HUES64 (cell line): Measurements from ENCODE around the gene PHAF1. TPM values are rescaled to one million over a fixed set of nuclear protein-coding genes. Genes with fewer than 3 reads are reported as not detected.

Experiments
- H3K27ac ChIP-seq: 2 replicates; pipeline ENCODE4 v1.7.0; 2013; ENCODE audit warnings: low read depth, low read length, inconsistent platforms
- H3K27me3 ChIP-seq: 2 replicates; pipeline ENCODE4 v1.6.1; 2013; ENCODE audit warnings: mild to moderate bottlenecking, low read length; ENCODE audit not compliant: insufficient read depth
- H3K36me3 ChIP-seq: 2 replicates; pipeline ENCODE4 v1.6.1; 2013; ENCODE audit warnings: mild to moderate bottlenecking, low read length; ENCODE audit not compliant: insufficient read depth
- H3K4me1 ChIP-seq: 2 replicates; pipeline ENCODE4 v1.6.1; 2013; ENCODE audit warnings: mild to moderate bottlenecking, low read length, moderate library complexity; ENCODE audit not compliant: insufficient read depth
- H3K4me3 ChIP-seq: 2 replicates; pipeline ENCODE4 v1.5.1; 2013; ENCODE audit warnings: mild to moderate bottlenecking, low read length, moderate library complexity
- H3K9ac ChIP-seq: 2 replicates; pipeline ENCODE4 v1.6.1; 2013; ENCODE audit warnings: mild to moderate bottlenecking, low read depth, low read length
- H3K9me3 ChIP-seq: 2 replicates; pipeline ENCODE4 v1.6.1; 2013; ENCODE audit warnings: low read depth, low read length; ENCODE audit not compliant: insufficient read depth
- WGBS: fragments of 150-250, 120-280 bp; methylation state at CpG from one replicate; pipeline ENCODE4 v1.1.7; 2013; ENCODE audit warnings: missing lambda C conversion rate; 5-methylcytosine and 5-hydroxymethylcytosine counted together
- polyA plus RNA-seq, 2 experiments: library from polyadenylated mRNA; stranded (reverse); fragments of 50-300 nt; gene quantifications; one replicate each; pipeline ENCODE4 v1.2.3, GENCODE V29; 2013

The PHAF1 gene
- polyA plus RNA-seq (2013, experiment 1 of 2): 16.7 TPM
- polyA plus RNA-seq (2013, experiment 2 of 2): 14.8 TPM

DNA sequence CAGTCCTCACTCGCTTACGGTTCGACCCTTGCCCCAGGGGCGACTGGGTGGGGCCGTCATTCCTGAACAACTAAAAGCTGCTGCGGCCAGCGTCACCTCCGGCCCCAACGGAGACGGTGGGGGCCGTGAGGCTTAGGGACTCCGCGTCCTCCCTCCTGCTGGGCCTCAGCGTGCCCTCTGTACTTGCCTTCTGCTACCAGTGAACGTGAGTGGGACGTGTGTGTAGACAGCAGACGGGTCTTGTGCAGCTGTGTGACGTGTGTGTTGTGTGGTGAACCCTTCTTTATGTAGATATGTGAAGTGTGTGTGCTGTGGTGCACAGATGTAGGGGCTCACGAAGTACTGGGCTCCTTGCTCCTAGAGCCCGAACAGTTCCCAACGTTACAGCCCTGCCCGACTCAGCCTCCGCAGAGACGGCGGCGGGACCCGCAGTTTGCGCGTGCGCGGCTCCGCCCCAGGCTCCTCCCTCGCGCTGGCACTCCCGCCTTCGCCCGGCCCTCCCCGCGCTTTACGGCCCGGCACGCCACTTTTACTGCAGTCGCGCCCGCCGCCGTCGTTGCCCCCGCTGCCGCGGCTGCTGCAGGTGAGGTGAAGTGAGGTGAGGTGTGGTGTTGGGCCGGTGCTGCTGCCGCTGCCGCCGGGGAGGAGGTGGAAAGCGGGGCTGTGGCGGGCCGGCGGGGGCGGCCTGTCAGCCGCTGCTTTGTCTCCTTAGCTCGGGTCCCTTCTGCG is at the start of gene PHAF1:
TSS of gene PHAF1 (plus strand) at position 535 of the 729 bp plus-strand sequence. CDS start 235 bp downstream, outside the sequence.
- Histone ChIP-seq H3K27me3 (no peaks in the 10 kb centered on the region), H3K27ac (peak within 1 kb of the TSS; percentile 57), H3K4me3 (peak within 1 kb of the TSS; percentile 87), H3K9ac (peak within 1 kb of the TSS; percentile 66), H3K9me3 (no peaks in the 10 kb centered on the region), H3K36me3 (no peaks in the 10 kb centered on the region), H3K4me1 (no peaks in the 10 kb centered on the region)
- 1% methylated on average over 63 of the region's 63 CpGs for WGBS

DNA sequence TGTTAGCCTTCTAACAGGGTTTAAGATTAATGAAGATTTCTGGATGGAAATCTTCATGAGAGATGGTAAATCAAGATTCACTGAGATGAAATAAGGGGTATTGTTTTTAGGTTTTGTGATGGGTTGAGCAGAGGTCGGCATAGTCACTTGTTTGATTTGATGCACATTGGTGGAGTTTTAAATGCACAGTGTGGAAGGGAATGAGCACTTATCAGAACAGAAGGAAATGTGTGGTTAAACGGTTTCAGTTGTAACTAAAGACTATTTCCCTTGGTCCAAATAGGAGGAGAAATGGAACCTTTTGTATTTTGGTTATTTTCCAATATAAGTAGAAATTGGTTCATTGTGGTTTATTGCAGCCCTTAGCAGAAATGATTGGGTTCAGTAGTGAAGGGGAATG is 46.7 kb upstream of the PHAF1 start:
- no peak overlapping the region for H3K9ac ChIP-seq
- 93% methylated on average over 2 of the region's 2 CpGs for WGBS
- no peak overlapping the region for H3K4me3 ChIP-seq
- peaks cover 7% of the 10 kb centered on the region for H3K36me3 ChIP-seq
- no peaks in the 10 kb centered on the region for H3K4me1 ChIP-seq
- no peaks in the 10 kb centered on the region for H3K9me3 ChIP-seq
- H3K27me3 ChIP-seq: no peaks in the 10 kb centered on the region
- H3K27ac ChIP-seq: no peak overlapping the region

- Histone ChIP-seq H3K9me3 (no peaks in the 10 kb centered on the region), H3K4me3 (no peak overlapping the region), H3K4me1 (no peaks in the 10 kb centered on the region), H3K9ac (no peak overlapping the region), H3K27ac (no peak overlapping the region), H3K36me3 (peaks cover 35% of the 10 kb centered on the region), H3K27me3 (no peaks in the 10 kb centered on the region)
- WGBS: 92% methylated on average over 2 of the region's 2 CpGs
Observed at GRCh38 chr16:67068212-67068753, 41.5 kb upstream of the PHAF1 start.

- H3K27ac ChIP-seq: no peak overlapping the region
- 98% methylated on average over 4 of the region's 4 CpGs for WGBS
- peaks cover 47% of the 10 kb centered on the region for H3K36me3 ChIP-seq
- H3K4me3 ChIP-seq: no peak overlapping the region
- H3K27me3 ChIP-seq: no peaks in the 10 kb centered on the region
- H3K9me3 ChIP-seq: no peaks in the 10 kb centered on the region
- H3K4me1 ChIP-seq: no peaks in the 10 kb centered on the region
- no peak overlapping the region for H3K9ac ChIP-seq
Observed at GRCh38 chr16:67071476-67072048, 38.2 kb upstream of the PHAF1 start.

DNA sequence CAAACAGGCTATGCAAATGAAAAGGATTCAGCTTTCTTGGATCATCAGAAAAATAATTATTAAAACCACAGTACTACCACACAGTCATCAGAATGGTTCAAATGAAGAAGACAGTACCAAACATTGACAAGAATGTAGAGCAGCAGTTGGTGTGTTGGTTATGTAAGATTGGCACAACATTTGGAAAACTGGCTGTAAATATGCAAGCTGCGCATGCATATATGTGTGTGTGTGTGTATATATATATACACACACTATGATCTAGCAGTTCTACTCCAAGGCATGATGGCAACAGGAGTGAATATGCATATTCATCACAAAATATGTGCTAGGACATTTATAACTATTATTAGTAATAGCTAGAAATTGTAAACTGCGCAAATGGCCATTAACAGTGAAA is 34.4 kb upstream of the PHAF1 start:
- WGBS: 100% methylated on average over 1 of the region's 2 CpGs

GRCh38 chr16:67077871-67078270 is 31.9 kb upstream of the PHAF1 start:
- Histone ChIP-seq H3K4me3 (no peak overlapping the region), H3K27me3 (no peaks in the 10 kb centered on the region), H3K36me3 (peaks cover 30% of the 10 kb centered on the region; the same call in 1 of the 2 replicates), H3K9ac (no peak overlapping the region), H3K4me1 (no peaks in the 10 kb centered on the region), H3K9me3 (no peaks in the 10 kb centered on the region), H3K27ac (no peak overlapping the region)
- WGBS: 93% methylated on average over 4 of the region's 4 CpGs

More for the DNA sequence above, 34.4 kb upstream of the PHAF1 start:
- no peak overlapping the region for H3K9ac ChIP-seq
- H3K27ac ChIP-seq: no peak overlapping the region
- no peaks in the 10 kb centered on the region for H3K4me1 ChIP-seq
- H3K36me3 ChIP-seq: peaks cover 28% of the 10 kb centered on the region; the same call in 1 of the 2 replicates
- no peaks in the 10 kb centered on the region for H3K27me3 ChIP-seq
- no peaks in the 10 kb centered on the region for H3K9me3 ChIP-seq
- no peak overlapping the region for H3K4me3 ChIP-seq

DNA sequence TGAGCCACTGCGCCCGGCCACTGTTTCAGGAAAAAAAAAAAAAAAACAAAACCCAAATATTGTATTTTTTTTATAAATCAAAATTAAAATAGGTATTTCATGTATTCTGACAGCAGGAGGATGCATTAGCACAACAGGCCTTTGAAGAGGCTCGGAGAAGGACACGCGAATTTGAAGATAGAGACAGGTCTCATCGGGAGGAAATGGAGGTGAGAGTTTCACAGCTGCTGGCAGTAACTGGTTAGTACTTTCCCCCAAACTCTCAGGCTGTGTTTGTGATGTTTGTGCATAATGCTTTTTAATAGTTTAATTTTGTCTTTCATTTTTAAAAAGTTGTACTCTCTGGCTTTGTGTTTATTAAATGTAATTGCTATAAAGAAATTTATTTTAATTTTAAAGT is 27.6 kb upstream of the PHAF1 start:
- whole genome bisulfite sequencing: 96% methylated on average over 4 of the region's 6 CpGs
- Histone ChIP-seq H3K36me3 (peaks cover 22% of the 10 kb centered on the region; the same call in 1 of the 2 replicates), H3K4me1 (no peaks in the 10 kb centered on the region), H3K4me3 (no peak overlapping the region), H3K27ac (no peak overlapping the region), H3K27me3 (no peaks in the 10 kb centered on the region), H3K9ac (no peak overlapping the region), H3K9me3 (no peaks in the 10 kb centered on the region)

- H3K9me3 ChIP-seq: no peaks in the 10 kb centered on the region
- H3K9ac ChIP-seq: no peak overlapping the region
- peaks cover 18% of the 10 kb centered on the region; the same call in 1 of the 2 replicates for H3K36me3 ChIP-seq
- no peak overlapping the region for H3K27ac ChIP-seq
- 100% methylated on average over 1 of the region's 1 CpG for WGBS
- no peaks in the 10 kb centered on the region for H3K4me1 ChIP-seq
- H3K4me3 ChIP-seq: no peak overlapping the region
- no peaks in the 10 kb centered on the region for H3K27me3 ChIP-seq
Observed at GRCh38 chr16:67082891-67083290, 26.9 kb upstream of the PHAF1 start.

DNA sequence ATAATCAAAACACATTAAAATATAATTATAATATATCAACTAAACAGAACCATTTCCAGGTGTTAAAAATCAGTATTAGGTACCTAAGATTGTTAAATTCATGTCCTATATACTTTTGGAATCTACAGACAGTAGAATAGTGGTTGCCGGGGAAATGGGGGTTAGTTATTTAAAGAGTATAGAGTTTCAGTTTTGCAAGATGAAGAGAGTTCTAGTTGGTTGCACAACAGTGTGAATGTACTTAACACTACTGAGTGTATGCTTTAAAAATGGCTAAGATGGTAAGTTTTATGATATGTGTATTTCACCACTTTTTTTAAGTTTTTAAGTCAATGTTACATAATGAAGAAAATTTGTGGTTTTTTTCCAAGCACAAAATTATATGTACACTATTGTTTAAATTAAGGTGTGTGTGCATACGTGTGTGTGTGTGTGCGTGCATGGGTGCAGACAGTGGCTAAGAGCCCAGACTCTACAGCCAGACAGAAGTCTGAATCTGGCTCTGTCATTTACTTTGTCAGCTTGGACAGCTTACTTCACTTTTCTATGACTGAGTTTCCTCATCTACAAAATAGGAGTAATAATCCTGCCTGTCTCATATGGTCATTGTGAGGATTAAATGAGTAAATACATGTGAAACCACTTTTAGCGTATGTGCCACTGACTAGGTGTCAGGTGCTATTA is 25.3 kb upstream of the PHAF1 start:
- peaks cover 17% of the 10 kb centered on the region; the same call in 1 of the 2 replicates for H3K36me3 ChIP-seq
- H3K4me3 ChIP-seq: no peak overlapping the region
- no peaks in the 10 kb centered on the region; the same call in 1 of the 2 replicates for H3K4me1 ChIP-seq
- H3K9ac ChIP-seq: no peak overlapping the region
- no peak overlapping the region for H3K27ac ChIP-seq
- WGBS: 97% methylated on average over 4 of the region's 4 CpGs
- no peaks in the 10 kb centered on the region for H3K27me3 ChIP-seq
- H3K9me3 ChIP-seq: no peaks in the 10 kb centered on the region

DNA sequence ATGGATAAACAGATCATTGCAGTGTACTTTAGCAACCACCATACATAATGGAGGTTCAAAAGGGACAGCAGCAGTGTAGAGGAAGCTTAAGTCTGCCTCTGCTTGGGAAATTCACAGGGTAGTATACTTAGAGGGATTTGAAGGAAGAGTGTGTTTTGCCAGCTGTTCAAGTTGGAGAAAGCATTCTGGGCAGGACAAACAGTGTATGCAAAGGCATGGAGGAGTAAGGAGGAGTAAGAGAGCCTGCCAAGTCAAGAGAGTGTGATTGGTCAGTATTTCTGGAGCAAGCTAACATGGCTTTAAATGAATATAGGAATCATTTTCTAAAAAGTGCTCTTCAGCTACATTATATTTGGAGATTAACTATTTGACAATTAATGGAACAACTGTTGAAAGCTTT is 22.9 kb upstream of the PHAF1 start:
- Histone ChIP-seq H3K4me1 (no peaks in the 10 kb centered on the region; the same call in 1 of the 2 replicates), H3K27me3 (no peaks in the 10 kb centered on the region), H3K36me3 (peaks cover 17% of the 10 kb centered on the region; the same call in 1 of the 2 replicates)

DNA sequence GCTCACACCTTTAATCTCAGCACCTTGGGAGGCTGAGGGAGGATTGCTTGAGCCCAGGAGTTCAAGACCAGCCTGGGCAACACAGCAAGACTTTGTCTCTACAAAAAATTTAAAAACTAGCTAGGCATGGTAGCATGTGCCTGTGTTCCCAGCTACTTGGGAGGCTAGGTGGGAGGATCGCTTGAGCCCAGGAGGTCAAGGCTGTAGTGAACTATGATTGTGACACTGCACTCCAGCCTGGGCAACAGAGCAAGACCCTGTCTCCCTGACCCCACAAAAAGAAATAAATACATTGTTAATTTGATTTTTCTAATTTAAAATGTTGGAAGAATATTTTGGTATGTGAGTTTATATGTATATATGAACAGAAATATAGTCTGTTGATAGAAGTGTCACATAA is 22.4 kb upstream of the PHAF1 start:
- Histone ChIP-seq H3K27me3 (no peaks in the 10 kb centered on the region), H3K36me3 (peaks cover 15% of the 10 kb centered on the region; the same call in 1 of the 2 replicates), H3K27ac (no peak overlapping the region), H3K4me3 (no peak overlapping the region), H3K9ac (no peak overlapping the region), H3K4me1 (no peaks in the 10 kb centered on the region; the same call in 1 of the 2 replicates), H3K9me3 (no peaks in the 10 kb centered on the region)
- WGBS: 89% methylated on average over 1 of the region's 1 CpG

More for the DNA sequence above, 22.9 kb upstream of the PHAF1 start:
- no peak overlapping the region for H3K27ac ChIP-seq
- no peaks in the 10 kb centered on the region for H3K9me3 ChIP-seq
- no peak overlapping the region for H3K4me3 ChIP-seq
- H3K9ac ChIP-seq: no peak overlapping the region
